ENCODE measurements around the gene GREB1. TPM values are rescaled to one million over a fixed set of nuclear protein-coding genes. Genes with fewer than 3 reads are reported as not detected.
A peak's percentile ranks its signal among the peaks of the same experiment; 100 is the strongest.

Gene GREB1
- total and polyA plus RNA-seq, 2 of the 13 experiments (the other 11 are each of a cell fraction or from before 2014, with no cell fraction given), result 31.3 to 61.2 TPM

GRCh38 chr2:11551569-11552259 is 17.9 kb downstream of the GREB1 start (continued):
- TF ChIP-seq MIXL1 (CRISPR knock-in tag; IDR thresholded peaks at IDR 0.05) (no peak), IKZF5 (CRISPR knock-in tag; IDR thresholded peaks at IDR 0.05) (no peak), TBL1XR1 (IDR thresholded peaks at IDR 0.05; ENCODE audit: borderline replicate concordance, low read length, partially characterized antibody) (no peak), KDM6A (CRISPR knock-in tag; IDR thresholded peaks at IDR 0.05; ENCODE audit: low read depth) (no peak), STAG1 (CRISPR knock-in tag; IDR thresholded peaks at IDR 0.05) (no peak), ZNF292 (CRISPR knock-in tag; IDR thresholded peaks at IDR 0.05; ENCODE audit: borderline replicate concordance, low read depth) (no peak), ZNF33B (CRISPR knock-in tag; IDR thresholded peaks at IDR 0.05) (no peak), SP4 (CRISPR knock-in tag; IDR thresholded peaks at IDR 0.05) (0 out of 2 replicates have a peak, but pooled peaks have one; percentile 50), E2F5 (CRISPR knock-in tag; conservative IDR thresholded peaks at IDR 0.05) (no peak), ZNF569 (CRISPR knock-in tag; IDR thresholded peaks at IDR 0.05; ENCODE audit: borderline replicate concordance) (no peak), ZFP36L2 (CRISPR knock-in tag; IDR thresholded peaks at IDR 0.05) (no peak), ZNF687 (CRISPR knock-in tag; IDR thresholded peaks at IDR 0.05) (no peak), CCDC6 (CRISPR knock-in tag; IDR thresholded peaks at IDR 0.05) (no peak; the same call in 1 of the 2 replicates), CHD4 (IDR thresholded peaks at IDR 0.05; ENCODE audit: borderline replicate concordance, low read length) (0 out of 2 replicates have a peak, but pooled peaks have one; percentile 40), ZNF781 (CRISPR knock-in tag; IDR thresholded peaks at IDR 0.05; ENCODE audit: borderline replicate concordance, not compliant biosample characterization) (no peak), ZNF264 (CRISPR knock-in tag; IDR thresholded peaks at IDR 0.05) (no peak), NFE2L1 (CRISPR knock-in tag; IDR thresholded peaks at IDR 0.05; ENCODE audit: borderline replicate concordance) (no peak), HNF1B (CRISPR knock-in tag; IDR thresholded peaks at IDR 0.05) (no peak)

Data from HepG2 (cell line).